Suppressor macrophage treated with lipopolysaccharide for 1 hour (primary cell): ENCODE measurements around the gene DYNC1I2.

Experiments used
- DNase-seq, 3 donors: peaks; one replicate each; pipeline ENCODE4 v3.0.0-alpha.2; 2020 to 2022

DYNC1I2 gene

DNA sequence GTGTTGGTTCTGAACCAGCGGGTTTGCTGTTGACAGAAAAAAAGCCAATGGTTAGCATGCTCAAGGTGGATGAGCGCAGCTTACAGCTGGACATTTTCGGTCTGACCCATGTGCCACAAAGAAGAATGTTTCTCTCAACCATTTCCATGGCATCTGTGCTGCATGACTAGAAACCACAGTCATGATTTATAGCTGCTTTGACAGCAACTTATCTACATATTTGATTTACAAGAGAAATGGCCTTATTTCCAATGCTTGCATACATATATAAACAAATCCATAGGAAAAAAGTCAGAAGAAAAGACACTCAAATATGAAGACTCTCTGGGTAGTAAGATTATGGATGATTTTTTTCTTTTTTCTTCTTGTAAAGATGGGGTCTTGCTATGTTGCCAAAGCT, 98.2 kb downstream of the DYNC1I2 start:
- no peak for DNase-seq

DNA sequence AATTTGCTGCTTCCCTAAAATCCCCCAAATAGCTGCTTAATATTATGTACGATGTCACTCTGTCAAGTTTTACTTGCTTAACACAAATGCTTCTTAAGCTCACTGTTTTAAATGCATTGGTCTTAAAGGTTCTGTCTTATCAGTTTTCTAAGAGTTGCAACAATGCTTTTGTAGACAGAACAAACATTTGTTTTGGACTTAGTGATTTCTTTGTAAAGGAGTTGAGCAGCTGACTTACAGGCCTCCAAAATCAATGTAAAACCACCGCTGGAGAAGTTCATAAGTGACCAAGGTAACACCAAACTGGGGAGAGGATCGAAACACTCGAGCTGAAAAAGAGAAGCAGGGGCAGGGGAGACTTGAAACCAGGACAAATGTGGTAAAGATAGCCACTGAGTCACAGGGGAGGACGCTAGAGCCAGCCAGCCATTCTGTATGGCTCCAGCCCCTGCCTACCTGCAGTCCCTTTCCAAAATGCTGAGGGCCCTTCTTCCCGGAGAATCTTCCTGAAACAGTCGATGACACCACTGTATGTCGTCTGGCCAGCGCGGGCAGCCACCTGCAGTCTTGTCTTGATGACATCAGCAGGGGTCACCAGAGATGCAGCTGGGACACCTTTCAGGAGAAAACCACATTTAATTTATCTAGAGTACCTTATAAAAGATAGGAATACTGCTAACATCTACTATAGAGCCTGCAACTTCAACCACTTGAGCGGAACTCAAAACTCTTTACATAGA, 100.2 kb downstream of the DYNC1I2 start:
- DNase-seq, result no peak

DNA sequence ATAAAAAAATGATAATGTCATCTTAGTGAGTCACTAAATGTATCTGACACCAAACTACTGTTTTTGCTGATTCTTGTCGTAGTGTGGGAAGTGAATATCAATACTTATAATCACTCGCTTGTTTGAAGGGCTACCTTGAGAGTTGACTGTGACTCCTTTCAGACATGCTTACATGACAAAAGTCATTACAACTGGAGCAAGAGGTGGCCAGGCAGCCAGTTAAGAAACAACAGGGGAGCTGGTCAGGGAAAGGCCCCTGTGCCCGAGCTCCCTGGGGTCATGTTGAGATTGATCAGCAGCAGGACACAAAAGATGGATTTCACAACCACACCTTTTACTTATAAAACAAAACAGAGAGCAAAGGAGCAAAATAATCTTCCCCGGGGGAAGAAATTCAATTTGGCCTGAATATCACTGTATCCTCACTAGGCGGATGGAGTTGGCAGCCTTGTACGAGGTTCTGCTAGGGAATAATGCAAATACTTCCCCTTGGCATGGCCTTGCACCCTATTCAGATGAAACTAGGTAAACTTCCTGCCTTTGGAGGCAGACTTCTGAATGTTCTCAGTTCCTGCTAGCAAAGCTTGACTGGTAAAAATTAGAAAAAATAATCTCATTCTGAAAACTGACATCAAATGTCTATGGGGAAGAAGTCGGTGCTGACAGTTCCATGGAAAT, 101.2 kb downstream of the DYNC1I2 start:
- DNase-seq, result no peak

DNA sequence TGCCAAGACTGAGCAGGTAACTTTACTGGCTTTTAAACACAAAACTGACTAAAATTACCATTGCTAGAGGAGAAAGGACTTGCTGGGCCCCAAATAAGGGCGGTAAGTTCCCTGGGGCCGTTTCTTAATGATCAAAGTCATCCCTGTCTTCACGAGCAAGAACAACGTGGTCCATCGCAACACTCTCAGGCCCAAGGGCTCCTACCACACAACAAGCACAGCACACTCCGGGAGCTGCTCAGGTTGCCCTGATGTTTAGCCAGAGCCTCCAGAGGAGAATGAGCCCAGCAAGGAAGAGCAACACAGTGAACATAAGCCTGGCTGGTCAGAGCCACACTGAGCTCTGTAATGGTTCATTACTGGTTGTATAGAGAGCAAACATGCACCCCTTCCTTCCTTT, 102.7 kb downstream of the DYNC1I2 start:
- DNase-seq, result no peak

DNA sequence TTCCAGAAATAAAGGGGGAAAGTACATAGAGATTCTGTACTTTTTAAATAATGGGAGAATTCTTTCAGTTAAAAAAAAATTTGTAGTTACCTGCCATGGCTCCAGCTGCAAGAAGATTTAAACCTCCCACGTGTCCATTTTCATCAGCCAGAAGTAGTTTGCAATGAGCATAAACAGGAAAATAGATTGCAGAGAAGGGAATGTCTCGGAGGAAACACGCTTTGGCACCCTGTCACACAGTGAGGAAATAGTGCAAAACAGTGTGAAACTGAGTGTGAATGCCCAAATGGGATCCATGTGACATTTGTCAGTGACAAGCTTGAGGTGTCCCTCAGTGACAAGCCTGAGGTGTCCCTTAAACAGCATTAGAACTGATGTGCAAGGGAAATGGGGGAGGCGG, 104.1 kb downstream of the DYNC1I2 start:
- no peak for DNase-seq

DNA sequence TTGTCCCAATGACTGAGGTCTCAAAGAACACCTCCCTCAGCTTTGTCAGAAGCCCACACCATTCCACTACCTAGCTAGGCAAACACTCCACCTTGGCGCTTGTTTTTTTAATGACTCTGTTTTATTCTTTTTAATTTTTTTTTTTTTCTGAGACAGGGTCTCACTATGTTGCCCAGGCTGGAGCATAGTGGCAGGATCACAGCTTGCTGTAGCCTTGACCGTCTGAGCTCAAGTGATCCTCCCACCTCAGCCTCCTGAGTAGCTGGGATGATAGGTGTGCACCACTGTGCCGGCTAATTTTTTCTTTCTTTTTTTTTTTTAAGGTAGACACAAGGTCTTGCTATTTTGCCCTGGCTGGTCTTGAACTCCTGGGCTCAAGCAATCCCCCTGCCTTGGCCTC, 104.9 kb downstream of the DYNC1I2 start:
- DNase-seq, result no peak

DNA sequence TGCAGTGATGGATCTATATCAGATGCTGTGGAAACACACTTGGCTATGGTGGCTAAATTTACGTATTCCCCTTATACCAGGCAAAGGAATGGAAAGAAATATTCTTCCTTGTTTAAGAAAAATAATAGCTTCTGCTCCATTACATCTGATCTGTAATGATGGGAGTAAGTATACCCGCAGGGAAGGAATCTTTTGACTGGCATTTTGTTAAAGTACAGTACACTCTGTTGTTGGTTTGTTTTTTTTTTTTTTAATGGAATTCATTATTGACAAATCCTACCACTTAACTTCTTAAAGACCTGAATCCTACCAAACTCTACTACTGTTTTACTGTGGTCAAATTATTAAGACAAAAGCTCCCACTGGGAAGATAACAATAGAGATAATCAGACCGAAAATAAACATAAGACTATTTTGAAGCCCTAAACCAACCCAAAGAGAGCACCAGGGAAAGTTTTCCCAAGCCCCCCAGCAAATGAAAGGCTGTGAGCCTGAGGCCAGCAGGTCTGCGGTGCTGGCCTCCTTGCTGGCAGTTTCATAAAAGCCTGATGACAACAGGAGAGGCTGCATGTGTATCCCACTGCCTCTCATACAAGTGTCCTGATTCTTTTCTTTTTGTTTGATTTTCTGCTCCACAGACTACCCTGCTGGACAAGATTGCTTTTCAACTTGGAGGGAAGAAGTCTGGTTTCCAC, 105.8 kb downstream of the DYNC1I2 start:
- no peak for DNase-seq

DNA sequence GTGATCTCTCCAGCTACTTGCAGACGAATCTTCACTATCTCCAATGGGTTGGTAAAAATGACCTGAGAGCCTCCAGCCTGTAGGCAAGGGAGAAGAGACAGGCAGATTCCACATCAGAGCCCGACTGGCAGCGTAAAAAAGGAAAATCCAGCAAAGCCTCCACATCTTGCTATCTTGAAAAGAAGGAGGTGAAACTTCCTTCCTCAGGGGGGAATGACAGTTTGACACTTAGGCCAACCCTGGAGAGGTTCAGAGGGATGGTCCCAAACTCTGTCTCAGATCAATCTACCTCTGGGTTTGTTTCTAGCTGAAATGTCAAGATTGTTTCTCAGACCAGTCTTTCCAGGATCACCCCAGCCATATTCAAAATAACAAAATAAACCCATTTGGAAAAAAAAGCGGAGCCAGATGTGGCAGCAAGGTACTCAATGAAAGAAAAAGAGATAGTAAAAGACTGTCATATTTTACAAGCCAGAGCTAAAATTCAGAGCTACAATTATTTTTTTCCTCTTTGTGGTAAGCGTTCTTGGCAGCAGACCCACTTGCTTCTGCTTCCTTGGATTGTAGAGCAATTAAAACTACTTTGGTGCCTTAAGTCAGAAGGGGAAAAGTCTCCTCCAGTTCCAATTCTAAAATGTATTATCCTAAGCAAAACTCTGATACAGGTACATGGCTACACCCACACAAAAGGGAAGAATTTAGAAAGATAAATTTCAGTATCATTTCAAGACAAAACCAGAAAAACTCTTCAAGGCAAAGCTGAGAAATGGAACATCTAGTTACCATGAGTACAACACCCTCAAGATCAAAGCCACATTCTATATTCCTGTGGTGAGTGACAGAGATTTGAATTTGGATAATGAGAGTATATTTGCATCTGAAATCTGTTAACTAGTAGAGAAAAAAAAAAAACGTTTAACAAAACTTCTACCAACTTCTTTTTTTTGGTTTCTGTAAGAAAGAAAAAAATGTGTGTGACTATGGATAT, 106.7 kb downstream of the DYNC1I2 start:
- DNase-seq, result no peak

DNA sequence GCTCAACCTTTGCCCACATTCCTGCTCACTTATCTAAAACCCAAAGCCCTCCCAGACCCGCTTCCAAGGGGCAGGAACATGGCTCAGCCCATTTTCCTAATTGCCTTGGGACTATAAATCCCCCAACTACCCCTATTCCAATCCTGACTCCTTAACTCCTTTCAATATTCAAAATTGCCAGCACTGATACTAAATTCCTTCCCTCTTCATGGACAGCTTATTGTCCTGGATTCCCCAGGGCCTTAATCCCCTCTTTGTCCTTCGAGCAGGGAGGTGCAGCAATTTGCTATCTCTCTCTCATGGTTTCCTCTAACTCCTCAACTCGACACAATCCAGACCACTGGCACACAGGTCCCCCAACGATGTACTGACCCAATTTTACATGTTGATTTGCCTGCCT, 107.6 kb downstream of the DYNC1I2 start:
- DNase-seq, result no peak
